ENCODE results near the gene ADAM15. TPM values are rescaled to one million over a fixed set of nuclear protein-coding genes. Genes with fewer than 3 reads are reported as not detected.
A peak's percentile ranks its signal among the peaks of the same experiment; 100 is the strongest.

ADAM15 gene
- total RNA-seq, 2 donors from 2014 or later = 101 to 228 TPM

- Histone ChIP-seq H3K4me1 (peaks cover 16% of the 10 kb centered on the region), H3K4me3 (no peak overlapping the region), H3K27ac (no peak overlapping the region), H3K36me3 (peaks cover 13% of the 10 kb centered on the region), H3K27me3 (no peaks in the 10 kb centered on the region), H3K9ac (ENCODE audit: low read depth in 2 of 2, low read length in 2 of 2) (peak overlapping the region in 1 of 2 donors; percentile 2), H3K9me3 (no peaks in the 10 kb centered on the region)
- no peak for DNase-seq
- no peak for TF ChIP-seq CTCF (IDR thresholded peaks at IDR 0.05)
- intact Hi-C loops (cut with DNase I) = no loop called here
Measured at GRCh38 chr1:155018617-155019348, 32.3 kb upstream of the ADAM15 start.

GRCh38 chr1:155019377-155020245, 31.5 kb upstream of the ADAM15 start:
- no peak for TF ChIP-seq CTCF (IDR thresholded peaks at IDR 0.05)
- H3K36me3 ChIP-seq = peaks cover 7% of the 10 kb centered on the region
- no peaks in the 10 kb centered on the region for H3K9me3 ChIP-seq
- H3K9ac ChIP-seq (ENCODE audit: low read depth in 2 of 2, low read length in 2 of 2) = no peak overlapping the region
- no peak overlapping the region for H3K27ac ChIP-seq
- H3K4me1 ChIP-seq = peaks cover 16% of the 10 kb centered on the region
- DNase-seq = no peak
- intact Hi-C loops (cut with DNase I) = no loop called here
- no peaks in the 10 kb centered on the region for H3K27me3 ChIP-seq
- H3K4me3 ChIP-seq = no peak overlapping the region

- no peak for TF ChIP-seq CTCF (IDR thresholded peaks at IDR 0.05)
- intact Hi-C loops (cut with DNase I) = no loop called here
- no peaks in the 10 kb centered on the region for H3K36me3 ChIP-seq
- no peaks in the 10 kb centered on the region for H3K9me3 ChIP-seq
- no peak overlapping the region for H3K27ac ChIP-seq
- peak overlapping the region in 1 of 2 donors; percentile 9 for H3K9ac ChIP-seq (ENCODE audit: low read depth in 2 of 2, low read length in 2 of 2)
- H3K27me3 ChIP-seq = no peaks in the 10 kb centered on the region
- H3K4me1 ChIP-seq = peaks cover 6% of the 10 kb centered on the region
- DNase-seq = no peak
- no peak overlapping the region for H3K4me3 ChIP-seq
Measured at GRCh38 chr1:155022136-155022926, 28.8 kb upstream of the ADAM15 start.

GRCh38 chr1:155022927-155023236, 28.2 kb upstream of the ADAM15 start:
- no peaks in the 10 kb centered on the region for H3K9me3 ChIP-seq
- intact Hi-C loops (cut with DNase I) = no loop called here
- no peak overlapping the region for H3K27ac ChIP-seq
- DNase-seq = no peak
- peak overlapping the region in 1 of 2 donors; percentile 9 for H3K9ac ChIP-seq (ENCODE audit: low read depth in 2 of 2, low read length in 2 of 2)
- H3K4me3 ChIP-seq = no peak overlapping the region
- peaks cover 2% of the 10 kb centered on the region for H3K4me1 ChIP-seq
- H3K36me3 ChIP-seq = no peaks in the 10 kb centered on the region
- H3K27me3 ChIP-seq = no peaks in the 10 kb centered on the region
- no peak for TF ChIP-seq CTCF (IDR thresholded peaks at IDR 0.05)

GRCh38 chr1:155023627-155024026, 27.5 kb upstream of the ADAM15 start:
- intact Hi-C loops (cut with DNase I) = no loop called here
- no peak for TF ChIP-seq CTCF (IDR thresholded peaks at IDR 0.05)
- no peak for DNase-seq
- Histone ChIP-seq H3K4me3 (no peak overlapping the region), H3K27ac (no peak overlapping the region), H3K9me3 (no peaks in the 10 kb centered on the region), H3K36me3 (no peaks in the 10 kb centered on the region), H3K4me1 (no peaks in the 10 kb centered on the region), H3K9ac (ENCODE audit: low read depth in 2 of 2, low read length in 2 of 2) (no peak overlapping the region), H3K27me3 (no peaks in the 10 kb centered on the region)
